CD8-positive, alpha-beta memory T cell (primary cell): ENCODE data around the gene TWIST2. TPM values are rescaled to one million over a fixed set of nuclear protein-coding genes. Genes with fewer than 3 reads are reported as not detected.
A peak's percentile ranks its signal among the peaks of the same experiment; 100 is the strongest.

Experiments used
- CTCF ChIA-PET: fragments of 350-600 bp; sonication (Branson Sonifier 250); formaldehyde crosslinking; loops from one replicate; lab custom pipeline; 2021; ENCODE audit warnings: antibody characterized with exemption; lab: Charles Lee
- POLR2A ChIA-PET: fragments of 350-600 bp; sonication (Branson Sonifier 250); formaldehyde crosslinking; loops from one replicate; lab custom pipeline; 2021; ENCODE audit warnings: antibody characterized with exemption; lab: Charles Lee
- DNase-seq, 5 donors: peaks; one replicate each; pipeline versions ENCODE4 v3.0.0 to v3.0.0-alpha.2; 2020 to 2022; ENCODE audit warnings: mixed read lengths in 1 of 5
- H3K27ac ChIP-seq: one replicate; pipeline ENCODE4 v1.7.0; 2013; ENCODE audit warnings: low read depth, mild to moderate bottlenecking, low read length, moderate library complexity
- H3K27me3 ChIP-seq: 2 replicates; pipeline ENCODE4 v1.7.0; 2013; ENCODE audit warnings: low read length, mild to moderate bottlenecking; ENCODE audit not compliant: insufficient read depth, poor library complexity, severe bottlenecking
- H3K36me3 ChIP-seq: 2 replicates; pipeline ENCODE4 v1.7.0; 2013; ENCODE audit warnings: mild to moderate bottlenecking, low read length, moderate library complexity; ENCODE audit not compliant: insufficient read depth
- H3K4me1 ChIP-seq: 2 replicates; pipeline ENCODE4 v1.7.0; 2013; ENCODE audit warnings: mild to moderate bottlenecking, low read length, moderate library complexity; ENCODE audit not compliant: insufficient read depth
- H3K4me3 ChIP-seq: 2 replicates; pipeline ENCODE4 v1.7.0; 2013; ENCODE audit warnings: mild to moderate bottlenecking, low read length
- H3K9me3 ChIP-seq: 2 replicates; pipeline ENCODE4 v1.7.0; 2013; ENCODE audit warnings: mild to moderate bottlenecking, low read length
- H3K27ac Mint-ChIP-seq, 8 donors: one replicate each; pipeline ENCODE4 v1.8.0; 2020 to 2021; ENCODE audit warnings: mixed read lengths in 8 of 8, mild to moderate bottlenecking in 6 of 8, inconsistent platforms in 3 of 8, moderate library complexity in 3 of 8
- H3K27me3 Mint-ChIP-seq, 2 donors: one replicate each; pipeline ENCODE4 v1.8.0; 2020 to 2021; ENCODE audit warnings: mixed read lengths in 2 of 2, mild to moderate bottlenecking in 1 of 2, moderate library complexity in 1 of 2
- H3K36me3 Mint-ChIP-seq, 3 donors: one replicate each; pipeline ENCODE4 v1.8.0; 2020 to 2021; ENCODE audit warnings: mixed read lengths in 3 of 3, inconsistent platforms in 1 of 3, mild to moderate bottlenecking in 1 of 3
- H3K4me1 Mint-ChIP-seq, 3 donors: one replicate each; pipeline ENCODE4 v1.8.0; 2020 to 2021; ENCODE audit warnings: mixed read lengths in 3 of 3, inconsistent platforms in 1 of 3, mild to moderate bottlenecking in 1 of 3
- H3K4me3 Mint-ChIP-seq, 7 donors: one replicate each; pipeline ENCODE4 v1.8.0; 2020 to 2021; ENCODE audit warnings: mixed read lengths in 7 of 7, mild to moderate bottlenecking in 6 of 7, moderate library complexity in 4 of 7, inconsistent platforms in 2 of 7
- H3K9me3 Mint-ChIP-seq, 5 donors: one replicate each; pipeline ENCODE4 v1.8.0; 2020 to 2022; ENCODE audit warnings: mixed read lengths in 5 of 5, mild to moderate bottlenecking in 3 of 5, moderate library complexity in 2 of 5, inconsistent platforms in 1 of 5
- polyA plus RNA-seq: library from polyadenylated mRNA; unstranded; fragments of 300-500 nt; fragmentation: Illumina TruSeq; gene quantifications from one replicate; pipeline ENCODE4 v1.2.3, GENCODE V29; 2021
- total RNA-seq, 2 experiments: library from RNA; stranded (reverse); gene quantifications; one replicate each; pipeline ENCODE4 v1.2.3, GENCODE V29; 2021

The TWIST2 gene
- total and polyA plus RNA-seq, 3 experiments from 2014 or later = not detected

DNA sequence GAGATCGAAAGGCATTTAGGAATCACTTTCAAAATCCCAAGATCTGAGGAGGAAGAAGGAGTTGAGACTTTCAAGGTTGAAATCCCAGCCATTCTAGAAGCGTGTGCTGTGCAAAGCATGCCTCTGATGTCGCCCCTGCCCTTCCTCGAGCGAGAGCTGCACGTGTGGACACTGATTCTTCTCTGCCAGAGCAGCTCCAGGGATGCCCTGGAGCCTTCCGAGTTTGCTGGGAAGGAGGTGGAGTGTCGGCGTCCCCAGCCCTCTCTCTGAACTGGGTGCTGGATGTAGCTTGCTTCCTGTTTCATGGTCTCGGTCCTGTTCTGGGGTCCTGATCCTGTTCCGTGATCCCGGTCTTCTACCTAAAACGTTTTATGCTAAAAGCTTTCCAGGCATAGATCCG, 76.1 kb downstream of the TWIST2 start:
- Mint-ChIP-seq H3K27me3 (peaks cover 22 to 43% of the 10 kb centered on the region in 2 donors), H3K4me1 (no peaks in the 10 kb centered on the region), H3K4me3 (no peak overlapping the region), H3K27ac (no peak overlapping the region), H3K36me3 (no peaks in the 10 kb centered on the region), H3K9me3 (no peaks in the 10 kb centered on the region)
- Histone ChIP-seq H3K36me3 (no peaks in the 10 kb centered on the region), H3K4me3 (no peak overlapping the region), H3K27me3 (peaks cover 5% of the 10 kb centered on the region), H3K9me3 (no peaks in the 10 kb centered on the region), H3K4me1 (no peaks in the 10 kb centered on the region), H3K27ac (no peak overlapping the region)
- ChIA-PET CTCF (no interaction called here), POLR2A (no interaction called here)
- DNase-seq = peak in 1 of 5 donors; percentile 8

DNA sequence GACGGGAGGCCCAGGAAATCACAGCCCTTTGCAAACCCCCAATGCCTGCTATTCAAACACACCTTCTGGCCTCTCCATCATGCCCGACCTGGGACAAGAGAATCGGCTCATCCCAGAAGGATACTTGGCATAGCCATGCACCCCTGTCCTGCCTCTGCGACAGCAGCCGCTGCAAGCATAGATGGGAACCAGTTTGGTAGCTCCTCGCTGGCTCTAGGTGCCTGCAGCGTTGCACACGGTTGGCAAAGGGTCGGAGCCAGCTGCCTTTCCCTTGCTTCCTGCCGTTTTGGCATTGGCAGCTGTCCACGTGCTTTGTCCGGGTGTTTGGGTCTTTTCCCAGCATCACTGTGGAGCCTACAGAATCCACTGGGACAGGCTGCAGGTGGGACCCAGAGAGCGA, 76.9 kb downstream of the TWIST2 start:
- H3K4me3 ChIP-seq = no peak overlapping the region
- no peaks in the 10 kb centered on the region for H3K4me1 ChIP-seq
- H3K9me3 ChIP-seq = no peaks in the 10 kb centered on the region
- H3K27me3 ChIP-seq = peaks cover 5% of the 10 kb centered on the region
- H3K36me3 ChIP-seq = no peaks in the 10 kb centered on the region
- Mint-ChIP-seq H3K4me3 (no peak overlapping the region), H3K27ac (no peak overlapping the region), H3K9me3 (no peaks in the 10 kb centered on the region), H3K36me3 (no peaks in the 10 kb centered on the region), H3K4me1 (no peaks in the 10 kb centered on the region), H3K27me3 (peaks cover 25 to 43% of the 10 kb centered on the region in 2 donors)
- DNase-seq = peak in 1 of 5 donors; percentile 23
- CTCF ChIA-PET = no interaction called here
- POLR2A ChIA-PET = no interaction called here
- H3K27ac ChIP-seq = no peak overlapping the region

DNA sequence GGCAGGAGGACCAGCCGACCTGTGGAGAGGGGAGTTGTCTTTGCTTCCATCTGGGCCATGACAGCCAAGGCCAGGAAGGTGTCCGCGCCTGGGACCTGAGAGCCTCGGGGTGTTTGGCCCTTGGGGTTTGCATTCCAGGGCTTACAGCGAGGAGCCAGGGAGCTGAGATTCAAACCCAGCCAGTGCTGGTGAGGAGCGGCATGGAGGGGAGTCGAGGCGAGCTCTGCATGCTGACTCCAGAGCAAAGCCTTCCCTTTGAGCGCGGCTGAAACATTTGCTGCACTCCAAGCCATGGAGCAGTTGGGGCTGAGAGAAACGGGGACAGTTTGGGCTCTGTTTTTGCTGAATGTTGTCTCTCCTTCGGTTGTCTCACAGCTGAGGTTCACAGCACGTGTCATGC, 77.4 kb downstream of the TWIST2 start:
- POLR2A ChIA-PET = no interaction called here
- CTCF ChIA-PET = no interaction called here
- Mint-ChIP-seq H3K27ac (no peak overlapping the region), H3K27me3 (peaks cover 23 to 46% of the 10 kb centered on the region in 2 donors), H3K9me3 (no peaks in the 10 kb centered on the region), H3K4me3 (no peak overlapping the region), H3K36me3 (no peaks in the 10 kb centered on the region), H3K4me1 (no peaks in the 10 kb centered on the region)
- Histone ChIP-seq H3K4me3 (no peak overlapping the region), H3K27me3 (peaks cover 5% of the 10 kb centered on the region), H3K27ac (no peak overlapping the region), H3K36me3 (no peaks in the 10 kb centered on the region), H3K4me1 (no peaks in the 10 kb centered on the region), H3K9me3 (no peaks in the 10 kb centered on the region)
- peak in 1 of 5 donors; percentile 36 for DNase-seq

DNA sequence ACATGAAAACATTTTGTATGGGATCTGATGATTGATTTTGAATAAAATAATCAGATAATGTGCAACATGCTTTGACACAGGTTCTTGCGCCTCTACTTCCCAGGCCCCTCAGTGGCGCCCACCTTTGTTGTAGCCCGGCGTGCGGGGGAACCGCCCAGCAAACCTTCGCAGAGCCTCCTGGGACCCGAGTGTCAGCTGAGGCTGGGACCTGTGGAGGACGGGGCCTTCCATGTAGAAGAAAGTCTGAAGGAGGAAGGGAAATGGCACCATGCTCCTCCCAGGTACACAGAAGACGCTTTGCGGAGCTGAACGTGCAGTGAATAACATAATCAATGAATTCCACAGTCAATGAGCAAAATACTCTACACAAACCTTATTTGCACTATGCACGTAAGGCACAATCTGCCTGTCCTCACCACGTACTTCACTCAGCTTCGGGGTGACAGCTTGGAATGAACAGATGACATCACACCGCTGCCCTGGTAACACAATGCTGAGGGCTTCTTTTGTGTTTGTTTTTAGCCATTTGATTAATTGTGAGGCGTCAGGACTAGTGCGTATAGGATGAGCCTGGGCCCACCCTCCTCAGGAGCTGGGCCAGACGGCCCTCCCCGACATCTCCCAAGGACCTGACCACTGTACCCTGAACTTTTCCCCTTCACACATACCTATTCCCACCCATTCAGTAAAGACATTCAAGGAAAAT, 78.1 kb downstream of the TWIST2 start:
- DNase-seq = peak in 1 of 5 donors; percentile 5
- Histone ChIP-seq H3K36me3 (no peaks in the 10 kb centered on the region), H3K27me3 (peaks cover 5% of the 10 kb centered on the region), H3K27ac (no peak overlapping the region), H3K4me3 (no peak overlapping the region), H3K4me1 (no peaks in the 10 kb centered on the region), H3K9me3 (no peaks in the 10 kb centered on the region)
- ChIA-PET POLR2A (no interaction called here), CTCF (no interaction called here)
- Mint-ChIP-seq H3K9me3 (no peaks in the 10 kb centered on the region), H3K27ac (no peak overlapping the region), H3K27me3 (peaks cover 26 to 53% of the 10 kb centered on the region in 2 donors), H3K4me1 (no peaks in the 10 kb centered on the region), H3K4me3 (no peak overlapping the region), H3K36me3 (no peaks in the 10 kb centered on the region)

DNA sequence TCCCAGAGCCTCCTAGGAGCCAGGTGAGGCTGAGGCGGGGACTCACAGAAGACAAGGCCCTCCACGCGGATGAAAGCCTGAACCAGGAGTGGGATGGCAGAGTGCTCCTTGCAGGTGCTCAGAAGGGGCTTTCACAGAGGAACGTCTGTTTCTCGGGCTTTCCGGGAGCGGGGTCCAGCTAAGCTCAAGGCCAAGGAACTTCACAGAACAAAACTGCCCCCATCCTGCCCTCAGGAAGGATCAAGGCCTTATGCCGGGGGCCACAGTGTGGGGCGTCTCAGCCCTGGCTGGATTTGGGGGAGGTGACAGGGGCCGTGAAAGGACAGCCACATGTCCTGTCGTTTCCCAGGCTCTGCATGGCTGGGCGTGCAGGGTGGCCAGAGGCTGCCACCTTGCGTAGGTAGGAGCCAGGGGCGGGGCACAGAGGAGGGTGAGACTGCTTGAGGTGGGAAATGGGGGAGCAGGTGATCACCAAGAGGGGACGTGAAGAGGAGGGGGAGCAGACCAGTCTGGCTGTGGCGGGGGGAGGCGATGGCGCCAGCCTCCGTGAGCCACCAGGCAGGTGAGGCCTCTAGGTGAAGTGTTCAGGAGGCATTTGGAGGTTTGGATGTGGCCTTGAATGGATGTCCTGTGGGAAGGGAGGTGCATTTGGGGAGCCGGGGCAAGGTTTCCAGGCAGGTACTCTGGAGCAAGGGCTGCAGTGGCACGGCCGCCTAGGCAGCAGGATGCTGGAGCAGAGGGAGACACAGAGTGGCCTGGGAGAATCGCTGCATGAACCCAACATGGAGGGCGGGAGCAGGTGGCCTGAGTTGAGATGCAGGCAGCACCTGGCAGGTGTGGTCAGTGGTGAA, 79.1 kb downstream of the TWIST2 start:
- Mint-ChIP-seq H3K9me3 (no peaks in the 10 kb centered on the region), H3K27me3 (peaks cover 26 to 56% of the 10 kb centered on the region in 2 donors), H3K4me1 (no peaks in the 10 kb centered on the region), H3K36me3 (no peaks in the 10 kb centered on the region), H3K4me3 (no peak overlapping the region), H3K27ac (no peak overlapping the region)
- no peaks in the 10 kb centered on the region for H3K4me1 ChIP-seq
- H3K27ac ChIP-seq = no peak overlapping the region
- DNase-seq = peak in 1 of 5 donors; percentile 27
- ChIA-PET CTCF (no interaction called here), POLR2A (no interaction called here)
- no peaks in the 10 kb centered on the region for H3K9me3 ChIP-seq
- H3K27me3 ChIP-seq = peaks cover 5% of the 10 kb centered on the region
- H3K4me3 ChIP-seq = no peak overlapping the region
- H3K36me3 ChIP-seq = no peaks in the 10 kb centered on the region

DNA sequence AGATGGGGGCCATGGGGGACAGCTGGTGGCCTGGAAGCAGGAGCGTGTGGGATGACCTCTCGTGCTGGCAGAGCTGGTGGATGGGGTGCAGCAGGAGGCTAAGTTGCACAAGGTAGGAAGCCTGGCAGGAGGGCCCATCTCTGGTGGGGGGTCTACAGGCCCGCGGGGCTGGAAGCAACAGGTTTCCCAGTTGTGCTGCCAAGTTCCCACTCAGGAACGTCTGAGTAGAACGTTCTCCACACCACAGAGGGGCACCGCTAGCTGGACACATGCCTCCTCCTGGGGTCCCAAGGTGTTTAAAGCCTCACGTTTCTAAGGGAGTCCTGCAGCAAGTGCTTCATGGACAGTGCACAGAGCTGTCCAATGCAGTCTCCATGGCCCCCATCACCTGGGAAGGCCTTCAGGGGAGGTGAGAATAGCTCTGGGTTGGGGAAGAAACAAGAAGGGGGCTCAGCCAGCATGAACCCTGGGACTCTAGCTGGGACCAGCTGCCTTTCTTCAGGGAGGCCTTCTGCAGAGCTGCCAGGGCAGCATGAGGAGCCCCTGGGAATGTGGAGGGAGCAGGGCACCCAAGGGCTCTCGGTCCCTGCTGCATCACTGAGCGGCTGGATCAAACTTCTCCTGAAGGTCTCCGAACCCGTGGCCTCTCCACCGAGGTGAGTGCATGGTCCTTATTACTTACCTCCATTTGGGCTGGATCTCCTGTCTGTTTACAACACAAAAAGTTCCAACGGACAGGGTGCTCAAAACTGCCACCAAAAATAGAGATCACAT, 80.0 kb downstream of the TWIST2 start:
- Mint-ChIP-seq H3K36me3 (no peaks in the 10 kb centered on the region), H3K27ac (peak overlapping the region in 1 of 8 donors; percentile 87), H3K9me3 (no peaks in the 10 kb centered on the region), H3K4me1 (no peaks in the 10 kb centered on the region), H3K4me3 (no peak overlapping the region), H3K27me3 (peaks cover 26 to 57% of the 10 kb centered on the region in 2 donors)
- peak in 1 of 5 donors; percentile 0 for DNase-seq
- ChIA-PET POLR2A (no interaction called here), CTCF (no interaction called here)
- H3K27me3 ChIP-seq = no peaks in the 10 kb centered on the region
- no peaks in the 10 kb centered on the region for H3K4me1 ChIP-seq
- H3K36me3 ChIP-seq = no peaks in the 10 kb centered on the region
- no peaks in the 10 kb centered on the region for H3K9me3 ChIP-seq
- no peak overlapping the region for H3K4me3 ChIP-seq
- no peak overlapping the region for H3K27ac ChIP-seq

DNA sequence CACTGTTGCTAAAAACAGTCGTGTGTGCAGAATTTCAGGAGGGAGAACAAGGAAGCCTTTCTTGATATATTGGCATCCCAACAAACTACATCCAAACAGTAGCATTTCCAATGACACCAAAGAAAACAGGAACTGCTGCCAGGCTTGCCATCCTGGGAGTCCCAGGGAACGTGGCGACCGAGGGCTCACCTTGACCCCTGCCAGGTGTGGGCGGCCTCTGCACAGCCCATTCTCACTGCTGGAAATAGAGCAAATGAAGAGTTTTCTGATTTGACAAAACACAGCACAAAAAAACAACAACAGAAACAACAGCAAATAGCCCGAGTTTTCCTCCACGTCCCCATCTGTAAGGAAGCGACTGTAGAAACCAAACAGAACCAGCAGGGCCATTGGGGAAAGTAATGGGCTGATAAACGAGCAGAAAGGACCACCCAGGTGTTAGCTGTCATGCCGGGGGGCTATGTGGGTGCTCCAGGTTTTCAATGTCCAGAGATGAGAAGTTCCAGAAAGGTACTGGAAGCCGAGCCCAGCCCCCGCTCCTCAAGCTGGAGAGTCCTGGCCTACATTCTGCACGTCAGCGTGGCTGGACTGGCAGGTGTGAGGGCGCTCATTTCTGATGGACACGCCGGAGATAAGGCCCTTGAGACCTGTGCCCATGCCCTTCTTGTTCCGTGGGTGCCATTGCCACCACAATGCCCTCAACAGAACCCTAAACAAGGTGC, 80.8 kb downstream of the TWIST2 start:
- POLR2A ChIA-PET = no interaction called here
- no peak overlapping the region for H3K27ac Mint-ChIP-seq

More for the DNA sequence above, 80.8 kb downstream of the TWIST2 start:
- Mint-ChIP-seq H3K4me3 (no peak overlapping the region), H3K36me3 (no peaks in the 10 kb centered on the region), H3K9me3 (no peaks in the 10 kb centered on the region), H3K27me3 (peaks cover 26 to 55% of the 10 kb centered on the region in 2 donors), H3K4me1 (no peaks in the 10 kb centered on the region)
- CTCF ChIA-PET = no interaction called here
- Histone ChIP-seq H3K27ac (no peak overlapping the region), H3K4me1 (no peaks in the 10 kb centered on the region), H3K36me3 (no peaks in the 10 kb centered on the region), H3K4me3 (no peak overlapping the region), H3K9me3 (no peaks in the 10 kb centered on the region), H3K27me3 (no peaks in the 10 kb centered on the region)
- no peak for DNase-seq
